Endodermal cell (in vitro differentiated cells): Measurements from ENCODE around the gene AJUBA. TPM values are rescaled to one million over a fixed set of nuclear protein-coding genes. Genes with fewer than 3 reads are reported as not detected.

ENCODE experiments used
- DNase-seq: peaks from one replicate; pipeline ENCODE4 v3.0.0-alpha.2; 2017
- H3K27ac ChIP-seq: 2 replicates; pipeline ENCODE4 v1.5.1; 2013; ENCODE audit warnings: mild to moderate bottlenecking, low read depth, low read length, moderate library complexity
- H3K27me3 ChIP-seq: 2 replicates; pipeline ENCODE4 v1.6.1; 2013; ENCODE audit warnings: mild to moderate bottlenecking, low read length, moderate library complexity; ENCODE audit not compliant: insufficient read depth, control insufficient read depth, poor library complexity, severe bottlenecking
- H3K36me3 ChIP-seq: 2 replicates; pipeline ENCODE4 v1.7.0; 2013; ENCODE audit warnings: mild to moderate bottlenecking, low read length, moderate library complexity; ENCODE audit not compliant: control insufficient read depth, insufficient read depth
- H3K4me1 ChIP-seq: one replicate; pipeline ENCODE4 v1.7.0; 2013; ENCODE audit warnings: low read length; ENCODE audit not compliant: control insufficient read depth, insufficient read depth
- H3K4me3 ChIP-seq: 2 replicates; pipeline ENCODE4 v1.5.1; 2013; ENCODE audit warnings: mild to moderate bottlenecking, low read length, moderate library complexity
- H3K9ac ChIP-seq: 2 replicates; pipeline ENCODE4 v1.6.1; 2013; ENCODE audit warnings: mild to moderate bottlenecking, low read length, moderate library complexity; ENCODE audit not compliant: poor library complexity, severe bottlenecking; ENCODE audit errors: extremely low read depth
- H3K9me3 ChIP-seq: 2 replicates; pipeline ENCODE4 v1.6.1; 2013; ENCODE audit warnings: mild to moderate bottlenecking, low read length, moderate library complexity; ENCODE audit not compliant: control insufficient read depth
- H3K27ac Mint-ChIP-seq: 2 replicates; pipeline ENCODE4 v1.8.0; 2020; ENCODE audit warnings: mixed read lengths
- H3K27me3 Mint-ChIP-seq: 2 replicates; pipeline ENCODE4 v1.8.0; 2021; ENCODE audit warnings: mild to moderate bottlenecking, mixed read lengths; ENCODE audit not compliant: insufficient read depth
- H3K36me3 Mint-ChIP-seq: 2 replicates; pipeline ENCODE4 v1.8.0; 2020; ENCODE audit warnings: low read depth, mixed read lengths
- H3K4me1 Mint-ChIP-seq: 2 replicates; pipeline ENCODE4 v1.8.0; 2020; ENCODE audit warnings: mixed read lengths
- H3K4me3 Mint-ChIP-seq: 2 replicates; pipeline ENCODE4 v1.8.0; 2020; ENCODE audit warnings: mild to moderate bottlenecking, moderate library complexity, mixed read lengths
- H3K9me3 Mint-ChIP-seq: 2 replicates; pipeline ENCODE4 v1.8.0; 2020; ENCODE audit warnings: mild to moderate bottlenecking, mixed read lengths
- CTCF ChIP-seq: fragments of 200-600 bp; sonication (generic); conservative IDR thresholded peaks from 2 replicates; pipeline ENCODE4 v1.5.0; 2021; ENCODE audit warnings: antibody characterized with exemption, mild to moderate bottlenecking
- WGBS, 2 experiments: methylation state at CpG; one replicate each; pipeline versions ENCODE4 v1.1.5 to v1.1.7; 2013; ENCODE audit warnings: missing lambda C conversion rate in 2 of 2, mixed read lengths in 1 of 2; ENCODE audit not compliant: insufficient coverage in 1 of 2, insufficient read length in 1 of 2; 5-methylcytosine and 5-hydroxymethylcytosine counted together
- total RNA-seq, 2 donors: library from RNA; stranded (reverse); fragmentation: NEBNext Ultra II Directional in 1 of 2; extraction: Animal tissue kit (Norgen Biotek cat#: 25700) in 1 of 2; gene quantifications; 2 replicates in 1 of 2; 3 replicates in 1 of 2; pipeline ENCODE4 v1.2.1, GENCODE V29; 2021

Gene AJUBA
- total RNA-seq, 2 donors from 2014 or later = 34.2 to 51.4 TPM

GRCh38 chr14:22997676-22998323, 15.4 kb upstream of the AJUBA start:
- Histone ChIP-seq H3K9me3 (no peaks in the 10 kb centered on the region), H3K4me1 (peaks cover 15% of the 10 kb centered on the region), H3K27me3 (no peaks in the 10 kb centered on the region), H3K36me3 (no peaks in the 10 kb centered on the region), H3K4me3 (no peak overlapping the region), H3K9ac (no peak overlapping the region), H3K27ac (no peak overlapping the region)
- no peaks in the 10 kb centered on the region for H3K27me3 Mint-ChIP-seq
- H3K27ac Mint-ChIP-seq = no peak overlapping the region
- H3K36me3 Mint-ChIP-seq = no peaks in the 10 kb centered on the region
- no peak for DNase-seq
- WGBS, 2 experiments = 91 to 96% methylated on average over 3 to 8 of the region's 9 CpGs
- no peak for TF ChIP-seq CTCF
- no peaks in the 10 kb centered on the region for H3K9me3 Mint-ChIP-seq
- H3K4me1 Mint-ChIP-seq = peaks cover 31% of the 10 kb centered on the region
- no peak overlapping the region for H3K4me3 Mint-ChIP-seq

GRCh38 chr14:22996768-22997654, 14.7 kb upstream of the AJUBA start:
- no peak overlapping the region for H3K4me3 ChIP-seq
- WGBS, 2 experiments = 82 to 92% methylated on average over 6 to 11 of the region's 11 CpGs
- Mint-ChIP-seq H3K4me1 (peaks cover 31% of the 10 kb centered on the region), H3K36me3 (no peaks in the 10 kb centered on the region), H3K4me3 (no peak overlapping the region), H3K27me3 (no peaks in the 10 kb centered on the region), H3K27ac (no peak overlapping the region), H3K9me3 (no peaks in the 10 kb centered on the region)
- H3K27ac ChIP-seq = no peak overlapping the region
- no peaks in the 10 kb centered on the region for H3K36me3 ChIP-seq
- no peak overlapping the region for H3K9ac ChIP-seq
- no peak for TF ChIP-seq CTCF
- DNase-seq = no peak
- no peaks in the 10 kb centered on the region for H3K27me3 ChIP-seq
- peaks cover 15% of the 10 kb centered on the region for H3K4me1 ChIP-seq
- H3K9me3 ChIP-seq = no peaks in the 10 kb centered on the region

GRCh38 chr14:22995889-22996625, 13.7 kb upstream of the AJUBA start:
- no peaks in the 10 kb centered on the region for H3K36me3 ChIP-seq
- H3K27me3 ChIP-seq = no peaks in the 10 kb centered on the region
- H3K9ac ChIP-seq = no peak overlapping the region
- H3K4me3 ChIP-seq = no peak overlapping the region
- peaks cover 15% of the 10 kb centered on the region for H3K4me1 ChIP-seq
- Mint-ChIP-seq H3K27me3 (no peaks in the 10 kb centered on the region), H3K4me3 (no peak overlapping the region), H3K27ac (no peak overlapping the region), H3K9me3 (no peaks in the 10 kb centered on the region), H3K4me1 (peaks cover 31% of the 10 kb centered on the region), H3K36me3 (peaks cover 3% of the 10 kb centered on the region)
- TF ChIP-seq CTCF = no peak
- H3K9me3 ChIP-seq = no peaks in the 10 kb centered on the region
- 94 to 98% methylated on average over 3 to 9 of the region's 9 CpGs for WGBS, 2 experiments
- DNase-seq = no peak
- no peak overlapping the region for H3K27ac ChIP-seq
